Activated CD8-positive, alpha-beta T cell treated with anti-CD3 and anti-CD28 coated beads, Interleukin-2, amount 10 ng/mL, durations not matched to agents 7 days and 5 days (primary cell): Measurements from ENCODE around the gene MYMK. TPM values are rescaled to one million over a fixed set of nuclear protein-coding genes. Genes with fewer than 3 reads are reported as not detected.

Experiments used
- ATAC-seq: fragments of 150-1000 bp; cut with Tn5 transposase; one replicate; pipeline ENCODE4 v1.10.0; 2021; ENCODE audit warnings: moderate library complexity
- CTCF ChIA-PET: fragments of 350-600 bp; sonication (Branson Sonifier 250); formaldehyde crosslinking; loops from one replicate; lab custom pipeline; 2021; ENCODE audit warnings: antibody characterized with exemption; lab: Charles Lee
- POLR2A ChIA-PET: fragments of 350-600 bp; sonication (Branson Sonifier 250); formaldehyde crosslinking; loops from one replicate; lab custom pipeline; 2021; ENCODE audit warnings: antibody characterized with exemption; lab: Charles Lee
- DNase-seq: peaks from one replicate; pipeline ENCODE4 v3.0.0-alpha.2; 2020
- H3K27ac Mint-ChIP-seq: one replicate; pipeline ENCODE4 v1.8.0; 2021; ENCODE audit warnings: mild to moderate bottlenecking, mixed read lengths
- H3K27me3 Mint-ChIP-seq: one replicate; pipeline ENCODE4 v1.8.0; 2021; ENCODE audit warnings: low read depth, mixed read lengths
- H3K36me3 Mint-ChIP-seq: one replicate; pipeline ENCODE4 v1.8.0; 2021; ENCODE audit warnings: low read depth, mixed read lengths
- H3K4me1 Mint-ChIP-seq: one replicate; pipeline ENCODE4 v1.8.0; 2021; ENCODE audit warnings: low read depth, mixed read lengths
- H3K4me3 Mint-ChIP-seq: one replicate; pipeline ENCODE4 v1.8.0; 2021; ENCODE audit warnings: mild to moderate bottlenecking, mixed read lengths
- H3K9me3 Mint-ChIP-seq: one replicate; pipeline ENCODE4 v1.8.0; 2022; ENCODE audit warnings: mixed read lengths; ENCODE audit not compliant: insufficient read depth
- total RNA-seq, 2 experiments: library from RNA; stranded (reverse); gene quantifications; one replicate each; pipeline ENCODE4 v1.2.3, GENCODE V29; 2021

Gene MYMK
- total RNA-seq, 2 experiments from 2014 or later = not detected

- POLR2A ChIA-PET = interaction anchor here (0.6 to 1.0 kb wide), 2 partner anchors 10 to 130 kb away, joined by 3 read pairs; no protein-coding TSS in a partner anchor
- Mint-ChIP-seq H3K36me3 (peaks cover 3% of the 10 kb centered on the region), H3K4me1 (peaks cover 21% of the 10 kb centered on the region), H3K27ac (peak overlapping the region; percentile 77), H3K27me3 (no peaks in the 10 kb centered on the region), H3K4me3 (no peak overlapping the region), H3K9me3 (no peaks in the 10 kb centered on the region)
- DNase-seq (no peak), ATAC-seq (no peak)
- CTCF ChIA-PET = no interaction called here
These were observed 51.0 kb downstream of the MYMK start for GRCh38 chr9:133473743-133474142.

DNA sequence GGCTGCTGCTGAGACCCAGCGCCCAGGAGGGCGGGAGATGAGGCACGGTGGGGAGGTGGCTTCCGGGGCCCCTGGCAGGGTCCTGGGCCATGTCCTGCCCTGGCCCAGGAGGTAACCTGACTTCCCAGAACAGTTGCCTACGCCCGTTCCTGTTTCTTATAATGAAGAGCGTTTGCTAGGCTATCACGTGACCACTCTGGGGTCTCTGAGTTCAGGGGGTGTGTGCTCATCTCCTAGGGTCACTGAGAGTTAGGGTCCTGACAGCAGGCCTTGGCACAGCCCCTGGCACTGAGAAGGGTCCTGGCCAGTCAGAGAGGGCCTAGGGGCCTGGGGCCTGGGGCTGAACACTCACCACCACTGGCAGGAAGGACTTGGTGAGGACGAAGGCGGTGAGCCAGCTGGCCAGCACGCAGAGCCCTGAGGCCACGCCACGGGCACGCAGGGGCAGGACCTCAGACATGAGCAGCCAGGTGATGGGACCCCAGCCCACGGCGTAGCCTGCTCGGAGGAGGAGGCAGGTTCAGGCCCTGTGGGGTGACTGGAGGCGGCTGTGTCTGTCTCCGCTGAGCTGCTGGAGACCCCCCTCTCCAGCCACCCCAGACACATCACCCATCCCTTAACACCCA lies 51.9 kb downstream of the MYMK start:
- Mint-ChIP-seq H3K4me3 (no peak overlapping the region), H3K27ac (no peak overlapping the region), H3K9me3 (no peaks in the 10 kb centered on the region), H3K4me1 (peaks cover 20% of the 10 kb centered on the region), H3K27me3 (no peaks in the 10 kb centered on the region), H3K36me3 (peaks cover 3% of the 10 kb centered on the region)
- ATAC-seq = no peak
- ChIA-PET POLR2A (interaction anchor here (1.0 kb wide), 1 partner anchor 9 kb away, joined by 3 read pairs; no protein-coding TSS in a partner anchor), CTCF (no interaction called here)
- DNase-seq = no peak

- ATAC-seq (no peak), DNase-seq (no peak)
- H3K9me3 Mint-ChIP-seq = no peaks in the 10 kb centered on the region
- H3K4me1 Mint-ChIP-seq = peaks cover 15% of the 10 kb centered on the region
- ChIA-PET CTCF (no interaction called here), POLR2A (no interaction called here)
- no peak overlapping the region for H3K27ac Mint-ChIP-seq
- H3K27me3 Mint-ChIP-seq = no peaks in the 10 kb centered on the region
- peaks cover 3% of the 10 kb centered on the region for H3K36me3 Mint-ChIP-seq
- H3K4me3 Mint-ChIP-seq = no peak overlapping the region
These were observed 52.5 kb downstream of the MYMK start for GRCh38 chr9:133472277-133472645.

DNA sequence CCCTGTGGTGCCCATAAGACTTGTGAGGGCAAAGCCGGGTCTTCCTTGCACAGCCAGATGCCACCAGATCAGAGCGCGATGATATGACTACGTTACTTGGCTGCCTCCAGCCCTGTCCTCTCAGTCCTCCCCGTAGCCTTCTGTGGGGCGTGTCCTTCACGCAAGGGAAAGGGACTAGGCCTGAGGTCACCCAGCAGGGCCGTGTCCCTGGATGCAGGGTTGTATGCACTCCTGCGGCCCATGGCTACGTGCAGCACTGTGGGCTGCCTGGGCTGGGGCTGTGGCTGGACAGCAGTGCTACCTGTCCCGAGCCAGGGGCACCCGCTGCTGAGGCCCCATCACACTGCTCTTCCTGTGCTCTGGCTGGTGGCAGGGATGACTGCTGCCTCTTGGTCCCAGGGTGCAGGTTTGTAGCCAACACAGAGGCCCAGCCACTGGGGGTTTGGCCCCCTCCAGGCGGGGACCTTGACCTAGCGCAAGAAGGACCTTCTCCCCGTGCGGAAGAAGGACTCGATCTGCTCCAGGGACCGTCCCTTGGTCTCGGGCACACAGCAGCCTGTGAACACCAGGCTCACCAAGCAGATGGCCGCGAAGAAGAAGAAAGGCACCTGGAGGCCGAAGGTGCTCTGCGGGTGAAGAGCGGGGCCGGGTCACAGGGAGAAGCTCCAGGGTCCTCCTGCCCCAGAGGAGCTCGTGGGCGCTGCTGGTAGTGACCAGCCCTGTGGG lies 53.0 kb downstream of the MYMK start:
- Mint-ChIP-seq H3K27ac (no peak overlapping the region), H3K36me3 (peaks cover 3% of the 10 kb centered on the region), H3K9me3 (no peaks in the 10 kb centered on the region), H3K4me3 (no peak overlapping the region), H3K27me3 (no peaks in the 10 kb centered on the region), H3K4me1 (peaks cover 14% of the 10 kb centered on the region)
- ChIA-PET CTCF (no interaction called here), POLR2A (no interaction called here)
- no peak for DNase-seq
- ATAC-seq = no peak

- ChIA-PET CTCF (no interaction called here), POLR2A (no interaction called here)
- Mint-ChIP-seq H3K27me3 (no peaks in the 10 kb centered on the region), H3K27ac (no peak overlapping the region), H3K4me1 (peaks cover 10% of the 10 kb centered on the region), H3K9me3 (no peaks in the 10 kb centered on the region), H3K4me3 (no peak overlapping the region), H3K36me3 (peaks cover 3% of the 10 kb centered on the region)
- ATAC-seq = no peak
- no peak for DNase-seq
These were observed 53.8 kb downstream of the MYMK start for GRCh38 chr9:133470988-133471387.

- Mint-ChIP-seq H3K27ac (no peak overlapping the region), H3K36me3 (peaks cover 3% of the 10 kb centered on the region), H3K27me3 (no peaks in the 10 kb centered on the region), H3K4me3 (no peak overlapping the region), H3K9me3 (no peaks in the 10 kb centered on the region), H3K4me1 (peaks cover 10% of the 10 kb centered on the region)
- ATAC-seq = no peak
- DNase-seq = no peak
- ChIA-PET POLR2A (no interaction called here), CTCF (no interaction called here)
These were observed 54.3 kb downstream of the MYMK start for GRCh38 chr9:133470427-133470924.

DNA sequence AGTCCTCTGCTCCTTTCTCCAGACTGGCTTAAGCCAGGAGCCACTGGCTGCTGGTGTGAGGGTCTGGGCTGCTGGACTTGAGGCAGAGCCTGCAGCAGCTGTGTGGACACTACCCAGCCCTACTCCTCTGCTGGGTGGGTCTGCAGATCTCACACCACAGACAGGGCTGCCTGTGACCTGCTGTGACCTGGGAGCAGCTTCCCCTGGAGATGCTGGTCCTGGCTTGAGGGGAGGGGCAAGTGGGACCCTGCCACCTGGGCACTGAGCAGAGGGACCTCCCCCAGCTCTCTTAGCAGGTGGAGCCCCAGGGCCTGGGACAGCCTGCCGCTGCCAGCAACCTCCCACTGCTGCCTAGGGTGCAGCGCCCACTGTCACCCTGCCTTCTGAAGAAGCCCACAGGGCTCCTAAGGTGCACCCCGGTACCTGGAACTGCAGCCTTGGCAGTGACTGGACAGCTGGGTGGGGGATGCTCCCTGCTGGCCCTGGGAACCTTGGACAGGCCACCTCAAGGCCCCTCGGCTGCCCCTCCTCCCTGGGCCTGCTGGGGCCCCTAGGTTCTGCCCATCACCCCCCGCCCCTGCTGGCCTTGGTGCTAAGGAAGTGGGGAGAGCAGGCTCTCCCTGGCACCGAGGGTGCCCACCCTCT lies 55.9 kb downstream of the MYMK start:
- peaks cover 3% of the 10 kb centered on the region for H3K36me3 Mint-ChIP-seq
- H3K9me3 Mint-ChIP-seq = no peaks in the 10 kb centered on the region
- ChIA-PET POLR2A (no interaction called here), CTCF (no interaction called here)
- DNase-seq = no peak
- no peak overlapping the region for H3K27ac Mint-ChIP-seq
- H3K27me3 Mint-ChIP-seq = no peaks in the 10 kb centered on the region
- H3K4me3 Mint-ChIP-seq = no peak overlapping the region
- no peak for ATAC-seq
- peaks cover under 1% of the 10 kb centered on the region for H3K4me1 Mint-ChIP-seq

DNA sequence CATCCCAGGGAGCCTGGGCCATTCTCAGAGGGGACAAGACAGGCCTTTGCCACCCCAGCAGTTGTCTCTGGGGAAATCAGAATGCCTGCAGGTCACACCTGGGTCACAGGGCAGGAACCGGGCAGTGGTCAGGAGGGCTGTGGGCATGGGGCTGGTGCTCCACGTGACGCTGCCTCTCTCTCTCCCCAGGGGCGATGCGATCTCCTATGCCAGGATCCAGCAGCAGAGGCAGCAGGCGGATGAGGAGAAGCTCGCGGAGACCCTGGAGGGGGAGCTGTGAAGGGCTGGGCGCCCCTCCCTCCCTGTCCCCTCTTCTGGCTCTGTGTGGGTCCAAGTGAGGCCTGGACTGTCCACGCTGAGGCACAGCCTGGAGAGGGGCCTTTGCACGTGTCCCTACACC lies 56.4 kb downstream of the MYMK start:
- no peaks in the 10 kb centered on the region for H3K9me3 Mint-ChIP-seq
- no peaks in the 10 kb centered on the region for H3K4me1 Mint-ChIP-seq
- DNase-seq = no peak
- peaks cover 3% of the 10 kb centered on the region for H3K36me3 Mint-ChIP-seq
- no peak overlapping the region for H3K4me3 Mint-ChIP-seq
- H3K27ac Mint-ChIP-seq = no peak overlapping the region
- H3K27me3 Mint-ChIP-seq = no peaks in the 10 kb centered on the region
- CTCF ChIA-PET = no interaction called here
- POLR2A ChIA-PET = no interaction called here
- no peak for ATAC-seq

DNA sequence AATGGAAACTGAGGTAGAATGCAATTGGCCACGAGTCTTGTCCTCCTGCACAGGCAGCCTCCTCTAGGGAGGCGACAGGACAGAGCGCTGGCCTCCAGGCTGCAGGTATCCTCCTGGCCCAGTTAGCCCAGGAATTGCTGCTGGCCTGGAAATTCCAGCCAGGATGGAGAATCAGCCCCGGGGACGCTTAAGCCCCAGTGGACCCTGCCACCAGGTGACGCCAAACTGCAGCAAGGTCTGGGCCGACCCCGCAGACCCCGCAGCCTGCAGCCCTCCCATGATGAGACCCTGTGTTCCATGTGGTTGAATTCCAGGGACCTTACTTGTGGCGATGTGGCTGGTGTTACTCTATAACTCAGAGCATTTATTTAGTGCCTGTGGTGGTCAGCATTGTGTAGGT lies 57.7 kb downstream of the MYMK start:
- Mint-ChIP-seq H3K9me3 (no peaks in the 10 kb centered on the region), H3K27ac (no peak overlapping the region), H3K36me3 (peaks cover 3% of the 10 kb centered on the region), H3K4me1 (no peaks in the 10 kb centered on the region), H3K27me3 (peaks cover 4% of the 10 kb centered on the region), H3K4me3 (no peak overlapping the region)
- ChIA-PET POLR2A (no interaction called here), CTCF (no interaction called here)
- DNase-seq (no peak), ATAC-seq (no peak)

DNA sequence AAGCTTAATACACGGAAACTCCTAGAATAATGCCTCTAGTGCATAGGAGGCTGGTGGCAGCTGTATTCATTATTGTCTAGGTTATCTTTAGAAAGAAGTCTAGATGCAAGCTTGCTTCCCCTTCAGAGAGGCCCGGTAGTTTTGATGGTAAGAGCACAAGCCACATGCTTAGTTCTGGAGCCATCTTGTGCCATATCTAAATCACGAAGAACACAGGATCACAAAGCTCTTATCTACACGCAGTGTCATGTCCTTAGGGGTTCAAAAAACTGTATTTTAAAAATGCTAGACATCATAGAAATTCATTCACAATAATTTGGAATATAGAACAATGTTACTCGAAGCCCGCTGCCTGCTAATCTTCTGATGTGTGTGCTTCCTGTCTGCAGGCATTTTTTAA lies 58.8 kb downstream of the MYMK start:
- DNase-seq (no peak), ATAC-seq (no peak)
- Mint-ChIP-seq H3K4me3 (no peak overlapping the region), H3K27ac (no peak overlapping the region), H3K36me3 (no peaks in the 10 kb centered on the region), H3K27me3 (peaks cover 7% of the 10 kb centered on the region), H3K9me3 (no peaks in the 10 kb centered on the region), H3K4me1 (no peaks in the 10 kb centered on the region)
- CTCF ChIA-PET = no interaction called here
- POLR2A ChIA-PET = no interaction called here

GRCh38 chr9:133464638-133465037 lies 60.1 kb downstream of the MYMK start:
- Mint-ChIP-seq H3K36me3 (no peaks in the 10 kb centered on the region), H3K4me3 (no peak overlapping the region), H3K9me3 (no peaks in the 10 kb centered on the region), H3K27me3 (peaks cover 12% of the 10 kb centered on the region), H3K27ac (no peak overlapping the region), H3K4me1 (peaks cover 10% of the 10 kb centered on the region)
- POLR2A ChIA-PET = interaction anchor here (1.5 kb wide), 1 partner anchor 9 kb away, joined by 3 read pairs; no protein-coding TSS in a partner anchor
- DNase-seq (no peak), ATAC-seq (no peak)
- CTCF ChIA-PET = no interaction called here
